ENCODE measurements around the gene SRSF8.

SRSF8 gene

DNA sequence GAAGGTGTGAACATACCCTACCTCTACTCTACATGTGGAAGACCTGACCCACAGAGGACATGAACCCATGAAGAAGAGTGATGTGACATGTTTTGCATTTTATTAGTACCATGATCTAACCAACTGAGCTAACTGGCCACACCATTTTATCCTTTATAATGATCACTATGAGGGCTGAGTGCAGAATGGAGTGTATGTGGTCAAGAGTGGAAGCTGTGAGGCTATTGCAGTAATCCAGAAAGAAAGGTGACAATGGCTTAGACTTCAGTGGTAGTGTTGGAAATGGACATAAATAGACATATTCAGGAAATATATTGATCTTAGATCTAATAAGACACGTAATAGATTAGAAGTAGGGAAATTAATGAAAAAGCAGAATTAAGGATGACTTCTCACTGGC is 3.8 kb downstream of the SRSF8 start:
- DNase-seq = no peak

DNA sequence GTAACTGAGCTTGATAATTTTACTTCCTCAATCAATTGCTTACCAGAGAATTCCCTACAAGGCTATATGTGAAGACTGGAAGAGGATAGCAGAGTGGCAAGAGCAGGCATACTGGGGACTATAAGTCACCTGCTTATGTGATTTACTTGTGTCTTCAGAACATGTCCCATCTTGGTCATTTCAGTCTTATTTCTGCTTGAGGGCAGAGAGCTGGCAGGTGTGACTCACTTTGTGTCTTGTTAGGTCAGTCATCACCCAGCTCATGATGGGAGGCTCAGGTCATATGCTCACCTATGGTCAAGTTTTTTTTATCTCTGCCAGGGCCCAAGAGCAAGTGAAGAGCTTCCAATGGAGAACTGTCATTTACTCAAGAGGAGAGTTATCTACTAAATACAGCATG is 6.2 kb downstream of the SRSF8 start:
- DNase-seq = no peak

DNA sequence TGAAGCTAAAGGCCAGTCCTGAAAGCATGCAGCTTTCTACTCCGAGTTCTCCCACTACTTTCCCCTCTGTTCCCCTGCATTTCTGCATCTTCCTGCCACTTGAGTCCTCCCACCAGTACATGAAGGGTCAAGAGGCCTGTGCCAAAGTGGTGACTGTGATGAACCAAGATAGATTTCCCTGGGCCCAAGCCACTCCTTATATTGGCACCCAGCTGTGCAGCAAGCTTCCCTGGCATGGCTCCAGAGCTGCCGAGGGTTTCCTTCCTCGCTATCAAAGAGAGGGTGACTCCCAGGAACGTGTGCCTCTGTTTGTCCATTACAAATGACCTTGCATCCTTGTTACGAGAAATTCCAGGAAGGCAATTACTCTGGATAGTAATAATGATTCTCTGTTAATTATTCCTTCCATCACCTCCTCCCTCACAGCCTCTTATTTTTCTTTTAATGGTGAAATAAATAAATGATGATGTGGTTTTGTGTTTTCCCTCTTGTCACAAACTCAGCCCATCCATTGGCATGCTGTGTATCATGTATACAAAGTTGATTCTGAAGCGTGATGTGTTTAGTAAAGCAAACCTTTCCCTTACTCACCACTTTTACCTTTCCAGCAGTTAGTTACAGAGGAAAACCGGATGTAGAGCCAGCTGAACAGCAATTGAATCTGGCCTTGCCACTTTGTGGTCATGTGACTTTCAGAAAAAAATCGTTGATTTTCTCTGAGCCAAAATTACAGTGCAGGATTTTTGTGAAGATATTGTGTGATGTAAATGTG is 8.3 kb downstream of the SRSF8 start:
- no peak for DNase-seq

DNA sequence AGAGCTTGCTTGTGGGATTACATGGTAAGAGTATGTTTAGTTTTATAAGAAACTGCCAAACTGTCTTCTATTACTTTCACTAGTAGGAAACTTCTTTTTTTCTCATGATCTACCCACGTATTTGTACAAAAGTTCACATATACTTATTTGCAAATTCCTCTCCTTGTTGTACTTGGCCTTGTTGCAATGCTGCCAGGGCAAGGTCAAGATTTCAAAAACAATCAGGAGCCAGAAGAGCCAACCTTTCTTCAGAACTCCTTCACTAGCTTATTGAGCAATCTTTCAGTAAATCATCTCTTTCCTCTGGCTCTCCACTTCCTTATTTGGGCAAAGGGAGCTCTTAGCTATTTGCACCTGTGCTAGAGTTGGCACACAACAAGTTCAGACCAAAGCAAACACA is 9.7 kb downstream of the SRSF8 start:
- no peak for DNase-seq

DNA sequence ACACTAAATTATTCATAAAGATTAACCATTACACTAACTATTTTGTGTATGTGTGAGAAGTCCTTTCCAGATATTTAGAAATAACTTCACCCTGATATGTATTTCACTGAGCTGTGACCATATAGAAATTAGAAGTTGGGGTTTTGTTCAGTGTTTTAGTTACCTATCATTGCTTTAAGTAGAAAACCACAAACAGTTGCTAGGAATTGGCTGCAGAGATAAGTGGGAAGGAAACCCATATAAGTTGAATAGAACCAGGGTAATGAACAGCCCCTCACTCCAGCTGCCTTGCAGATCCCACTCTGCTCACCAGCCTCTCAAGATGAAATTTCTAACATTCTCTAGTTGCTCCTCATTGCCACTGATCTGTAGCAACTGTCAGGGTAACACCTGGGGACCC is 10.3 kb downstream of the SRSF8 start:
- no peak for DNase-seq

DNA sequence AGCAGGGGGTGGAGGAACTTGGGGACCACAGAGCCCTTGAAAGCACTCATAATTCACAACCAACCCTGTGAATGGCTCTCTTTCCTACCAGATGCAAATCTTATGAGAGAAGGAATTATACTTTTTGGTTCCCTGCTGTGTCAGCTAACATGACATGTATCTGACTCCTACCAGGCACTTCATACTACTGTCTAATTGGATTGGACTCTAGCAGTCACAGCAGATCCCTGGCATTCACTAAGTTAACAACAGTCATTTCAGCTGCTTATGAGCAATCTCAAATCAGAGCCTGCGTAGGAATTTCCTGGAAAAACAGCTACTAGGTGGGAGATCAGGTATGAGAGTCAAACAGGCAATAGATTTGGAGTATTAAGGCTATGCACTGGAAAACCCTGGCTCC is 11.8 kb downstream of the SRSF8 start:
- no peak for DNase-seq

DNA sequence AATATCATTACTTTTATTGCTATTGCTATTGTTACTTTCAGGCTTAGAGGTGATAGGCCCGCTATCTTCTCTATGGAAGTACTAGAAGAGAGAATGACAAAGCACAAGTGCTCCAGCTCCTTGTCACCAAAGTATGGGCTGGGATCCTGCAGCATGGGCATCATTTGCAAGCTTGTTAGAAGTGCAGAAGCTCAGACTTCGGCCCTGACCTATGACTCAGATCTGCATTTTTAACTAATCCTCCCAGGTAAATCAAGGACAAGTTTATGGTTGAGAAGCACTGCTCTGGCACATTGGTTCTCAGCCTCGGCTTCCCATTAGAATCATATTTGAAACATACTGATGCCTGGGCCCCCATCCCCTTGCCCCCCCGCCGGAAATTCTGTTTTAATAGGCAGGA is 14.3 kb downstream of the SRSF8 start:
- DNase-seq = no peak

DNA sequence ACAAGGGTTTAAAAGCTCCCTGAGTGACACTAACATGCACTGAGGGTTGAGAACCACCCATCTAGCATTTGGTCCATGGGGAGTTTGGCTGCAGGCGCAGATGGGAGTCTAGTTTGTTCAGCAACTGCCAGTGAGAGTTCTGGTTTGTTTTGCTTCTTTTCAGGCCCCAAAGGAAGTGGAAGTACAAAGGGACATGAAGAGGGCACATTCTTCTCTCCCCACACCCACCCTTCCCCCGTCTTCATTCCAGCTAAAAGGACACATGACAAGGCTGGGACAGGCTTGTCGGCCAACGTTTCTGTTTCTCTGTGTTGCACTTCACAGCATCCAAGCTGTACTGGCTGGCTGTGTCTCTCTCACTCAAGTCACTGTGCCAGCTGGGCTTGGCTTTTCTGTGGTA is 14.7 kb downstream of the SRSF8 start:
- DNase-seq = no peak

DNA sequence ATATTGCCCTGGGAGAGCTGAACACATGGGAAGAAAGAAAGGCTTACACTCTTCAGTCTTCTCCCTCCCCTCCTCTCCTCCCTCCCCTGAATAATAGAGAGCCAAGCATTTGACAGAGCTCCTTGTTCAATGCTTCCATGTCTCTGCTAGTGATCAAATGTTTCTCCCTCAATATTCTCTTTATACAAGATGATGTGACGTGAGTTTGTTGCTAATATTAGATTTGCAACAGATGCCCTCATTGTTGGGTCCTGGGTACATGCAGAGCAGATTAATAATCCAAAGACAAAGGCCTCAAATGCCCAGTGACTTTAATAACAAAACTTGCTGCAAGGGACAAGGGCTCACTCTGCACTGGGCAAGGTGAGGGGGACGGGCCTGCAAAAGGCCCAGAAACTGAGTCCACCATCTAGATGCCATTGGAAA is 15.9 kb downstream of the SRSF8 start:
- DNase-seq = no peak

DNA sequence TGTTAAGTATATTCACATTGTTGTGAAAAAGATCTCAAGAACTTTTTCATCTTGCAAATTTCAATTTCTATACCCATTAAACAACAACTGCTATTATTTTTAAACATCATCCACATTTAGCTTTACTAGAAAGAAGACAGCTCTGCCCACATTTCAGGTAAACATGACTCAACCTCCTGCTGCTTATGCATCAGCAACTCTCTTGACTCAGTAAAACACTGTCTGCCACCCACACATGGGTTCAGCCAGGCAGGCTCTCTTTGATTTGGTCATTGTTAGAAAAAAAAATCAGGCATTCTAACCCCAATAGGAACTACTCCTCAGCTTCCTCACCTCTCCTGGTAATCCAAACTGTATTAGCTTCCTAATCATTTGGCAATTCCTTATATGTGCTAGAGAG is 17.8 kb downstream of the SRSF8 start:
- DNase-seq = no peak

DNA sequence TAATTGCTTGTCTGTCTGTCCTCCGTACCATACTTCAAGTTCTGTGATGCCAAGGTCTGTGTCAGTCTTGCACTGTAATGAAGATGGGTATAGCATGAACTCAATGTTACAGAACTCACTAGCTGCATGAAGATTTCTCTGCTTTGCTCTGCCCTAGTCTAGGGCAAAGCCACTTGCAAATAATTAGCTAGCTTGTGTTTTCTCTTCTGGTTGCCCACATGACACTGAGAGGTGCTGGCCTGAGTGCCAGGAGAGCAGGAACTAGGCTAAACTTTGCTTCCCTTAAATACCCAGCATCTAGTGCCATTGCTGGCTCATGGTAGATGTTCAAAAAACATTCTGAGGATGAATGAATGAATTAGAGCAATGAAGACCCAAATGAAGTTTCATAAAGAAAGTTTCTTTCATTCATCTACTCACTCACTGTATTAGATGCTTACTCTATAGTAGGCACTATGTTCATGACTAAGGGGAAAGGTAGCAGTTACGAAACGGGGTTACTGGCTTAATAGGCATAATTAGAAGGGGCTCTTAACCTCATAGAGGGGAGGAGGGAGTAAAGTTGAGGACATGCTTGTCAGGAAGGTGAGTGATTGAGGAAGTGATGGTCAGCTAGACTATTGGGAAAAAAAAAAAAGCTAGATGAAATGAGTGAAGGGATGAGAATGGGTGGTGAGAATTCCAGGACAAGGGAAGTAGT is 18.5 kb downstream of the SRSF8 start:
- DNase-seq = no peak

DNA sequence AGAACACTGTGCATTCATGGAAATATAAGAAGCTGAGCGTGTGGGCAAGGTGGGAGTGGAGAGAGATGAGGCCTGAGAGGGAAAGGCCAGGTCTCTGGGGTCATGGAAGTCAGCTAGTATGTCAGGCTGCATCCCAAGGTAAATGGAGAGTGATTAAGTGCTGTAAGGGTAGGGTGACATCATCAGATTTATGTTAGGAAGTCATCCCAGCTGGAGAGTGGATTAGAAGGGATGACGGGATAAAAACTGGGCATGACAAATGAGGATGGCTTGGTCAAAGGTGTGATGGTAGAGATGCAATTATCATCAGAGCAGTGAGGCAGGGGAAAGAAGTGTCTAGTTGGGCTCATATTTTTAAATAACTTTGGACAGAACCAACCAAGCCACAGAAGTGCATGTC is 19.4 kb downstream of the SRSF8 start:
- DNase-seq = no peak

DNA sequence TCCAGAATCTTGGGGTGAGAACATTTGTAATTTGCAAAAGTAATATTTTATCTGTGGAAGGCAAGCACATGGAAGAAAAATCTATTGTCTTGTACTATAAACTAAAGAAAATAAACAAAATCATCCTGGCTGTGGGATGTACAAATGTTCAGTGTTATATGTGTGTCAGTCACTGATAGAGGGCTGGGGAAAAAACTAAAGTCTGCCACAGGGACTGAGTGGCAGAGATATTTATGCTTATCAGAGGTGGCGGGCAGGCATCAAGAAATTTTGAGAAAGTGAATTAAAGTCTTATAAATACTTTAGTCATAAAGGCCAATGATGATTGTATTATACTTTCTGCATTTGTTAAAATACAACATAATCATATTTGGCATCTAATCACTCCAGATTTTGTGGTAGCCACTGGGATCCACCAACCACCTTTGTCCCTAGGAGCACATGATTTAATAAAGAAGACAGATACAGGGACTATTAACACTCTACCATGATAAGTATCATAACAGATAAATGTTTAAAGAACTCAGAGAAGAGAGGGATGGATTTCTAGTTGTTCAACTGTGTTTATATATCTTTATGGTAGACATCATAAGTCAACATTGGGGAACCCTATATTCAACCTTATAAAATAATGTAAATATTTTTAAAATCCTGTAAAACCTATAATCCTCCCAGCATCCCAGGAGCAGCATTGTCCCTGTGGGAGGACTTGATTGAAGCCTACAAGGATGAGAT is 20.3 kb downstream of the SRSF8 start:
- no peak for DNase-seq

DNA sequence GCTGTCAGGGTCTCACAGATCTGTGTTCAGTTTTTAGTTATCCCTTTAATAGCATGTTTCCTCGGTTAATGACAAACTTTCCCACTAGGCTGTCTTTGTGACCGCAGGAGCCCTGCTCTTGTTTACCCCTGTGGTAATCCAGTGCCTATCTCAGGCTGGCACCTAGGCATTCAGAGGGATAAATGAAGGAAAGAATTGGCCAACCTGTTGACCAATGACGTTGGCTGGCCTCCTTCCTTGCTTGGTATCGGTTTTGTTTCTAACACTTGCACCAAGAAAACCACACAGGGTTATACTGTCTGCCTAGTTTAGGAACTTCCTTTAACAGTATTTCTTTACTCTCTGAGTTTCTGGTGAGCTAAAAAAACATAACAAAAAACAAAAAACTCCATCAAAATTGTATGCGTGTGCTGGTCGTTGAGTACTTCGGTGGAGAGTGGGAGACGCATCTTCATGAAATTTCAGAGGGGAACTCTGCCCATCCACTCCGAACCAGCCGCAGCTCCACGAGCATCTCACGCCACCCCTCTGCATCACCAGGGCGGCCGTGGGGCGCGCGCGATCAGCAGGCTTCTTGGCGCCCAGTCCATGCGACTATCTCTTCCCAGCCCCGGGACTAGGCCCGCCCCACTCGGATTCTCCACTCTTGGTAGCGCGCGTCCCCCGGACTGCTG is 22.4 kb downstream of the SRSF8 start:
- no peak for DNase-seq

DNA sequence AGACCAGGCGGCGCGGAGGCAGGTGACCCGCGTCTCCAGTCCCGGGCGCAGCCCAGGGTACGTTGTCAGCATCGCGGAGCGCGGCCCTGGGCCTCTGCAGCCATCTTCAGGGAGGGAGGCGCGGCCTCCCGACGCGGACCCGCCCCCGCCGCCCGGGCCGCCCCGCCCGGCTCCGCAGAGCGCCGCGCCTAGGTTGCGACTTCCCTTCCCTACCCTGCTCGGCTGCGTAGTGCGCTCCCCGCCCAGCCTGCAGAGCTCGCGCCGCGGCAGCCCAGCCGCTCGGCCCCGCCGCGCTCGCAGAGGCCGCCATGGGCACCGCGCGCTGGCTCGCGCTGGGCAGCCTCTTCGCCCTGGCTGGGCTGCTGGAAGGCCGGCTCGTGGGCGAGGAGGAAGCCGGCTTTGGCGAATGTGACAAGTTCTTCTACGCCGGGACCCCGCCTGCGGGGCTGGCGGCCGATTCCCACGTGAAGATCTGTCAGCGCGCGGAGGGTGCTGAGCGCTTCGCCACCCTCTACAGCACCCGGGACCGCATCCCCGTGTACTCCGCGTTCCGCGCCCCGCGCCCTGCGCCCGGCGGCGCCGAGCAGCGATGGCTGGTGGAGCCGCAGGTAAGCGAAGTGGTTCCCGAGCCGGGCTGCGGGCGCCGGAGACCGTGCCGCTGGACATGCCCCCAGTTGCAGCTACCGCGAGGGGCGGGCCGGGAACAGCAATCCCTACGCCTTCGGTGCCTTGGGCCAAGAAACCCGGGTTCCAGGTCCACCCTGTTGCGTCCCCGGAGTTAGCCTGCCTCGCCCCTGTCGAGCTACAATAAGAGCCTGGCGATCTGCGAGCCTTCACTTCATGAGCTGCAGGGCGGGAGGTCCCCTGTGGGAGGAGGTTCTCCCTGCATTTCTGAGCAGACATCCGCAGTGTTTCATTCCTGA is 23.2 kb downstream of the SRSF8 start, which contains the start of gene ENDOD1:
TSS of gene ENDOD1 (plus strand) at position 227 of the 923 bp plus-strand sequence. CDS start at position 309, 82 bp downstream.
- peak; percentile 82 for DNase-seq

DNA sequence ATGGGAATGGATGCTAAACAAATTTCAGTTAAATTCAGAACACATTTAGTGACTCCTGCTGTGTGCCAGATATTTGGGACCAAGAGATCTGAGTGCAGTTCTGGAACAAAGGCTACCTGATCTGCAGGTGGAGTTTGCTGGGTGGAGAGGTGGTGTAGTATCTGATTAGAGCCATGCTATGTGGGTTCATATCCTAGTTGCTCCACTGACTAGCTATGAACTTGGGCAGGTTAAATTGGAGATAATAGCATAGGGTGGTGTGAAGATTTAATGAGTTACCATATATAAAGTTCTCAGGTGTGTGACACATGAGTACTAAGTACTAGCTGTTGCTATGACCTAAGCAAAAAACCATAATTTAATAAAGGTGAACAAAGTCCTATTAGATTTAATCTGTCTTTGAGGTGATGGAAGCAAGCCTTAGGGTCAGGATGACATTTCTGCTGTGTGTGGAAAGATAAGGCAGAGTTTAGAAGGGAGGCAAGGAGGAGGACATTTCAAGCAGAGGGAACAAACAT is 25.0 kb downstream of the SRSF8 start:
- DNase-seq = no peak

DNA sequence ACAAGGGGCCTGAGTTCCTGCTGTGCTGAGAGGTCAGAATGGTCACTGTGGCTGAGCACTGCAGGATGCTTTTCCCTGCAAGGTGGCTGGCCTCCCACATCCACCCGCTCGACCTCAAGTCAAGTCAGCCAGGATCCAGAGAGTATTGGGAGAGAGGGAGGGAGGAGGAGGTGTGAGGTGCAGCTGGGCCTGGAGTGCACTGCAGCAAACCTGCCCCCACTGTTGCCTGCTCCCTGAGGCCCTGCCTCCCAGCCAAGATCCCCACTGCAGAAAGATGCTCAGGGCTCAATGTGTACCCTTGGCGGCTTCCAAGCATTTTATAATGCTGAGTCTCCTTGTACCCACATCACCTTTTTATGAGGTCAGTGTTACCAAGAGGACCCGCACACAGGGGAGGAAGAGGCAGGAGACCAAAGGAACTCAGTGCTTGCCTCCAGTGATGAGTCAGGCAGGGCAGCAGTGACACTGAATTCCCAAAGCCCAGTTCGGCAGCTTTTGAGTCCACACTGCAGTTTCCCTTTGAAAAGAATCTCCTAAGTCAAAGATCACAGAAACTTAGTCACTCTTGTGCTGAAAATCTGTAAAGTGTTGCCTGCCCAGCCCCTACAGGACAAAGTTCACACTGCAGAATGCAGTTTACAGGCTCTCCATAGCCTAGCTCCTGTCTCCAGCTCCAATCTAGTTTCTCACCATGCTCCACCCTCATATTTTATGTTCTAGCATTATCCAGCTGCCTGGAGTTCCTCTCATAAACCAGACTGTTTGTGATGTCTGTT is 26.0 kb downstream of the SRSF8 start:
- no peak for DNase-seq

DNA sequence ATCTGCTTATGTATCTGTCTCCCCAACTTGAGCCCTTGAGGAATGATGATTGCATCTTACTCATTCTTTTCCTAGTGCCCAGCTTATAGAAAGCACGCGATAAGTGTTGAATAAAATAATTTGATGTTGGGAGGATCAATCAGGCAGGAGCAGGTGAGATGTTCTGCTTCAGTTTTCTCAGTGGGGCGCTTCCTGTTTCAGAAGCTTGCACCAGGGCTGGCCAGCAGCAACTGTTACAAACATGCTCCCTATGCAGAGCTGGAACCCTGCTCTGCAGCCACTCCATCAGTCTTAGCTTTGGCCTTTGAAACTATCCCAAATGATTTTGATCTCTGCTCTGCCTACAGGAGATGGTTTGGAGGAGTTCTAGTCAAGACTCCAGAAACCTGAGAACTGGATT is 26.8 kb downstream of the SRSF8 start:
- DNase-seq = no peak

DNA sequence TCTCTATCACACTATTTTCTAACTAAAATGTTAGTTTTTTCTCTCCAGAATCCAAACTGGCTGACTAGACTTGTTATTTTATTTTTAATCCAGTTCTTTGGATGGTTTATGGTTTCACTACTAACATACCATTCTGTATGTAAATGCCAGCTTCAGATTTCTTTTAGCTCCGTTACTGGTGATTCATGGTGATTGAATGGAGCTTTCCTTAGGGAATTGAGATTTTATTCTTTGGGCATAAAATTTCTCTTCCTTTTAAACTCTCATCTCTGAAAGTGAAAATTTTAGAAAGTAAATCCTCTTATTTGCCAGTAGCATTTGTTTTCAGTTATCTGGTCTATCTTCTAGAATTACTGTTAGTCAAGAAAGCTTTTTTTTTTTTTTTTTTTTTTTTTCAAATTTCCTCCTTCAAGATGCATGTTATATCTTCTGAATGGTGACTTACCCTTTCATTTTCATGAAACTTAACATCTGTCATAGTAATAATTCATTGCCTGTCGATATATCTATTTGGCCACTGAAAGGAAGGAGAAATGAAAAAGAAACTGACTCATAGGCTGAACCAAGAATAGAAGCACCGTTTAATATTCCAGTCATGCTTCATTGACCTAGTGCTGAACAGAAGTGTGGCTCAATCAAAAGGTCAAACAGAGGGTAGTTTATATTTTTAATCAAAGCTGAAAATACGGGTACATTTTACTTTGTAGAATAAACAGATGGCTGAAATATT is 29.3 kb downstream of the SRSF8 start:
- no peak for DNase-seq

DNA sequence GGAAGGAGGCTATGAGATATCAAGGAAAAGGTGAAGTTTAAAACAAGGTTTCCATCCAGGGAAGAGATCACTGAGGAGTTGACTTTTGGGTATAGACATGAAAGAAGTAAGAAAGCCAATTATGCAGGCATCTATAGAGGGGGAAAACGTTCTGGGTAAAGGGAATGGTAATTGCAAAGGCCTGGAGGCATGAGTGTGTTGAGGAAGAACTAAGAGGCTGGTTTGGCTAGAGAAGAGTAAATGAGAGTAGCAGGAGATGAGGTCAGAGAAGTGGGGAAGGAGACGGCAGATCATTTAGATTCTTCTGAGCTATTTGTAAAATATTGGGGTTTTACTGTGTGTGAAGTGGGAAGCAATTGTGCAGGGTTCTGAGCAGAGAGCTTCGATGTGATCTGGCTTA is 30.5 kb downstream of the SRSF8 start:
- DNase-seq = no peak
